SK-N-SH (cell line): ENCODE measurements around the gene GALNTL6.

Experiments
- CTCF ChIP-seq: fragments of 200-600 bp; sonication (generic); IDR thresholded peaks from 2 replicates; pipeline ENCODE4 v1.6.1; 2017; ENCODE audit warnings: antibody characterized with exemption, mild to moderate bottlenecking, moderate library complexity
- EZH2phosphoT487 ChIP-seq: fragments of 200-600 bp; sonication (generic); IDR thresholded peaks from 2 replicates; pipeline ENCODE4 v1.6.1; 2017; ENCODE audit warnings: low read depth, mixed run types, mild to moderate bottlenecking, antibody characterized with exemption, moderate library complexity, borderline replicate concordance
- FOXM1 ChIP-seq: IDR thresholded peaks from 2 replicates; pipeline ENCODE4 v1.4.0; 2012; ENCODE audit warnings: low read depth, mild to moderate bottlenecking
- GABPA ChIP-seq: IDR thresholded peaks from 2 replicates; pipeline ENCODE4 v1.4.0; 2012; ENCODE audit warnings: low read depth, mild to moderate bottlenecking
- SIN3A ChIP-seq: IDR thresholded peaks from 2 replicates; pipeline ENCODE4 v1.6.1; 2012; ENCODE audit warnings: low read depth, mild to moderate bottlenecking, low read length, moderate library complexity, borderline replicate concordance
- TEAD4 ChIP-seq: IDR thresholded peaks from 2 replicates; pipeline ENCODE4 v1.4.0; 2012; ENCODE audit warnings: mild to moderate bottlenecking, borderline replicate concordance; ENCODE audit not compliant: insufficient read depth
- TF ChIP-seq, protein P1 (sequence below): IDR thresholded peaks from 2 replicates; pipeline ENCODE4 v1.4.0; 2012; ENCODE audit warnings: low read depth, borderline replicate concordance

GRCh38 chr4:172650758-172651530 lies 837.7 kb downstream of the GALNTL6 start:
- TF ChIP-seq GABPA: no peak
- TF ChIP-seq CTCF: no peak
- TF ChIP-seq FOXM1: no peak
- TF ChIP-seq TEAD4: no peak
- no peak for TF ChIP-seq EZH2phosphoT487
- no peak for TF ChIP-seq SIN3A
- TF ChIP-seq, protein P1, sequence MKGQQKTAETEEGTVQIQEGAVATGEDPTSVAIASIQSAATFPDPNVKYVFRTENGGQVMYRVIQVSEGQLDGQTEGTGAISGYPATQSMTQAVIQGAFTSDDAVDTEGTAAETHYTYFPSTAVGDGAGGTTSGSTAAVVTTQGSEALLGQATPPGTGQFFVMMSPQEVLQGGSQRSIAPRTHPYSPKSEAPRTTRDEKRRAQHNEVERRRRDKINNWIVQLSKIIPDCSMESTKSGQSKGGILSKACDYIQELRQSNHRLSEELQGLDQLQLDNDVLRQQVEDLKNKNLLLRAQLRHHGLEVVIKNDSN: no peak
